HepG2 (cell line): ENCODE data around the gene TGM1. TPM values are rescaled to one million over a fixed set of nuclear protein-coding genes. Genes with fewer than 3 reads are reported as not detected.
A peak's percentile ranks its signal among the peaks of the same experiment; 100 is the strongest.

Experiments used
- ATAC-seq: fragments of 200-7000 bp; cut with Tn5 transposase; 3 replicates; pipeline ENCODE4 v1.9.1; 2020; ENCODE audit warnings: mild to moderate bottlenecking, moderate library complexity
- BruUV-seq: library from RNA; stranded (reverse); fragments of 400-500 nt; replicated peaks from 2 replicates; lab custom pipeline; 2021; lab: Mats Ljungman, UMichigan
- CTCF ChIA-PET: fragments of 300-600 bp; formaldehyde crosslinking; extraction: SDS; loops from one replicate; lab custom pipeline; 2021; ENCODE audit warnings: low total read pairs, inconsistent platforms, low intra/inter-chr PET ratio; lab: Yijun Ruan, JAX
- POLR2A ChIA-PET: fragments of 350-600 bp; sonication (Branson Sonifier 250); formaldehyde crosslinking; loops from one replicate; lab custom pipeline; 2020; ENCODE audit warnings: antibody characterized with exemption, inconsistent platforms; lab: Yijun Ruan, JAX
- DNase-seq: peaks from one replicate; pipeline ENCODE4 v3.0.0-alpha.2; 2015; ENCODE audit warnings: low spot score
- FAIRE-seq: peaks from 3 replicates; lab custom pipeline; 2011; peaks lifted over from hg19 to GRCh38; lab: Jason Lieb, UNC
- H2AFZ ChIP-seq: one replicate; pipeline ENCODE4 v1.6.1; 2011; ENCODE audit warnings: low read length, inconsistent platforms
- H3K27ac ChIP-seq: fragments of 300-600 bp; 3 replicates; pipeline ENCODE4 v1.8.0; 2011; ENCODE audit warnings: mixed run types, mild to moderate bottlenecking, mixed read lengths, low read length, inconsistent platforms; ENCODE audit not compliant: insufficient read depth; ENCODE audit errors: extremely low read length
- H3K27me3 ChIP-seq, 2 experiments: fragments of 200-600 bp in 1 of 2; 2 replicates in 1 of 2; 3 replicates in 1 of 2; pipeline versions ENCODE4 v1.6.0 to v1.8.0; 2011; ENCODE audit warnings: low read length in 2 of 2, mild to moderate bottlenecking in 2 of 2, moderate library complexity in 2 of 2, inconsistent platforms in 1 of 2; ENCODE audit not compliant: insufficient read depth in 2 of 2, control insufficient read depth in 1 of 2
- H3K36me3 ChIP-seq, 2 experiments: fragments of 200-600 bp in 1 of 2; replicated peaks in 1 of 2; 2 replicates in 1 of 2; 3 replicates in 1 of 2; pipeline versions ENCODE4 v1.5.1 to v1.8.0; 2011; ENCODE audit warnings: low read length in 2 of 2, inconsistent platforms in 1 of 2; ENCODE audit not compliant: insufficient read depth in 2 of 2, control insufficient read depth in 1 of 2
- H3K4me1 ChIP-seq: 2 replicates; pipeline ENCODE4 v1.5.1; 2012; ENCODE audit warnings: low read length, inconsistent platforms; ENCODE audit not compliant: insufficient read depth
- H3K4me2 ChIP-seq: 2 replicates; pipeline ENCODE4 v1.6.0; 2011; ENCODE audit warnings: low read depth, low read length, inconsistent platforms
- H3K4me3 ChIP-seq, 3 experiments: fragments of 200-600 bp in 1 of 3; sonication (generic), shearing (Covaris generic) in 1 of 3; replicated peaks in 1 of 3; 2 replicates each; pipeline ENCODE4 v1.5.1; 2011 to 2016; ENCODE audit warnings: low read length in 3 of 3, inconsistent platforms in 2 of 3, low read depth in 2 of 3, mild to moderate bottlenecking in 2 of 3, control low read depth in 1 of 3, mixed read lengths in 1 of 3; ENCODE audit not compliant: insufficient read depth in 1 of 3
- H3K79me2 ChIP-seq: one replicate; pipeline ENCODE4 v1.6.1; 2011; ENCODE audit warnings: low read length, inconsistent platforms; ENCODE audit not compliant: insufficient read depth
- H3K9ac ChIP-seq: 2 replicates; pipeline ENCODE4 v1.6.0; 2011; ENCODE audit warnings: mild to moderate bottlenecking, low read depth, low read length, inconsistent platforms; ENCODE audit not compliant: insufficient read depth
- H3K9me3 ChIP-seq: 2 replicates; pipeline ENCODE4 v1.5.1; 2012; ENCODE audit warnings: mild to moderate bottlenecking, low read length
- H4K20me1 ChIP-seq: 2 replicates; pipeline ENCODE4 v1.6.0; 2011; ENCODE audit warnings: inconsistent platforms, mild to moderate bottlenecking, low read length, moderate library complexity; ENCODE audit not compliant: insufficient read depth
- ARID2 ChIP-seq: sonication (generic); formaldehyde crosslinking; IDR thresholded peaks from 2 replicates; pipeline ENCODE4 v1.8.1; 2022; ENCODE audit warnings: mild to moderate bottlenecking, missing genetic modification reagents, borderline replicate concordance
- CEBPG ChIP-seq: IDR thresholded peaks from 2 replicates; pipeline ENCODE4 v1.6.1; 2016
- FLYWCH1 ChIP-seq: sonication (generic); formaldehyde crosslinking; IDR thresholded peaks from 2 replicates; pipeline ENCODE4 v1.8.1; 2023; ENCODE audit warnings: mild to moderate bottlenecking, missing genetic modification reagents
- GRHL1 ChIP-seq: sonication (generic); formaldehyde crosslinking; conservative IDR thresholded peaks from 2 replicates; pipeline ENCODE4 v1.8.0; 2022; ENCODE audit warnings: missing genetic modification reagents
- HCFC1 ChIP-seq: fragments of 150-350 bp; IDR thresholded peaks from 2 replicates; pipeline ENCODE4 v1.6.1; 2014; ENCODE audit warnings: low read depth, low read length
- JUNB ChIP-seq: sonication (generic); formaldehyde crosslinking; IDR thresholded peaks from 2 replicates; pipeline ENCODE4 v1.8.0; 2022; ENCODE audit warnings: missing genetic modification reagents, mild to moderate bottlenecking, borderline replicate concordance
- POLR2A ChIP-seq, 2 experiments: IDR thresholded peaks; 2 replicates each; pipeline ENCODE4 v1.6.1; 2011; ENCODE audit warnings: low read depth in 2 of 2, low read length in 2 of 2, mild to moderate bottlenecking in 1 of 2, moderate library complexity in 1 of 2; ENCODE audit not compliant: insufficient read depth in 1 of 2
- SOX5 ChIP-seq: IDR thresholded peaks from 2 replicates; pipeline ENCODE4 v1.6.1; 2016; ENCODE audit warnings: borderline replicate concordance
- ZNF574 ChIP-seq: sonication (generic); formaldehyde crosslinking; IDR thresholded peaks from 2 replicates; pipeline ENCODE4 v1.4.0; 2020; ENCODE audit warnings: missing genetic modification reagents
- ZNF766 ChIP-seq: sonication (generic); formaldehyde crosslinking; IDR thresholded peaks from 2 replicates; pipeline ENCODE4 v1.5.0; 2020; ENCODE audit warnings: missing genetic modification reagents, borderline replicate concordance
- WGBS: methylation state at CpG from one replicate; pipeline ENCODE4 v1.1.6; 2017; ENCODE audit warnings: low lambda C conversion rate; 5-methylcytosine and 5-hydroxymethylcytosine counted together
- in situ Hi-C: cut with HindIII; loops from 2 replicates; pipeline ENCODE4 v1.10.0; 2017; ENCODE audit warnings: low pct_unique_long_range_greater_than_20kb; ENCODE audit not compliant: extremely low pct_ligation_motif_present
- intact Hi-C: fragments of 100-400 bp; cut with micrococcal nuclease; formaldehyde crosslinking; loops from one replicate; pipeline ENCODE4 v1.10.0; 2022; ENCODE audit not compliant: unreplicated experiment
- polyA plus RNA-seq, 8 experiments: library from polyadenylated mRNA; depleted of rRNA in 3 of 8; stranded (reverse) in 7 of 8; unstranded in 1 of 8; fragments of >200 nt; fragmentation: Illumina TruSeq in 4 of 8; extraction: Trizol in 4 of 8; gene quantifications; 2 replicates each; pipeline versions ENCODE4 v1.2.1 to v1.2.3, GENCODE V29; 2011 to 2016; ENCODE audit warnings: low read depth in 4 of 8, missing spikeins in 1 of 8, mixed read lengths in 1 of 8; ENCODE audit not compliant: insufficient read depth in 1 of 8
- total RNA-seq, 5 experiments: library from RNA; depleted of rRNA; stranded (reverse); fragments of >200 nt; fragmentation: Illumina TruSeq; extraction: Trizol; gene quantifications; 2 replicates each; pipeline ENCODE4 v1.2.3, GENCODE V29; 2016; ENCODE audit warnings: low read depth in 1 of 5
- TF ChIP-seq, protein P1 (sequence below): sonication (generic); formaldehyde crosslinking; IDR thresholded peaks from 2 replicates; pipeline ENCODE4 v1.5.0; 2020; ENCODE audit warnings: mild to moderate bottlenecking, missing genetic modification reagents, borderline replicate concordance
- TF ChIP-seq, protein P2 (sequence below): IDR thresholded peaks from 2 replicates; pipeline ENCODE4 v1.6.1; 2016; ENCODE audit warnings: low read depth, control low read depth
- TF ChIP-seq, protein P3 (sequence below): sonication (generic); formaldehyde crosslinking; IDR thresholded peaks from 2 replicates; pipeline ENCODE4 v1.4.0; 2020; ENCODE audit warnings: missing genetic modification reagents

TGM1 gene
- total and polyA plus RNA-seq, 2 of the 13 experiments (the other 11 are each of a cell fraction or from before 2014, with no cell fraction given), result 3.2 to 10.6 TPM

- Histone ChIP-seq H3K9ac (no peak overlapping the region), H4K20me1 (no peaks in the 10 kb centered on the region), H3K4me1 (peaks cover 39% of the 10 kb centered on the region), H3K4me3 (no peak overlapping the region), H3K36me3 (peaks cover 0 to 1% of the 10 kb centered on the region in 2 experiments; a peak in 1 of 5 replicates), H3K27me3 (no peaks in the 10 kb centered on the region), H3K79me2 (no peaks in the 10 kb centered on the region), H3K4me2 (no peak overlapping the region), H2AFZ (no peak overlapping the region), H3K9me3 (no peaks in the 10 kb centered on the region), H3K27ac (no peak overlapping the region)
- FAIRE-seq, result no peak
- intact Hi-C loops (no loop called here), in situ Hi-C loops (no loop called here)
- BruUV-seq, result no TSS peak
- no peak for DNase-seq
- ATAC-seq, result no peak
- CTCF ChIA-PET, result no interaction called here
- POLR2A ChIA-PET, result interaction anchor here (1.7 to 13.2 kb wide), 5 partner anchors 11 to 58 kb away, joined by 4 to 254 read pairs (median 21); partner anchors contain the start of genes CHMP4A, DHRS1, NOP9 and RABGGTA
- 94% methylated on average over 7 of the region's 7 CpGs for WGBS
- TF ChIP-seq SOX5, result no peak
- no peak for TF ChIP-seq CEBPG
- peak; percentile 18; the same call in 1 of the 2 replicates for TF ChIP-seq ZNF574 (CRISPR knock-in tag)
- TF ChIP-seq, protein P1, sequence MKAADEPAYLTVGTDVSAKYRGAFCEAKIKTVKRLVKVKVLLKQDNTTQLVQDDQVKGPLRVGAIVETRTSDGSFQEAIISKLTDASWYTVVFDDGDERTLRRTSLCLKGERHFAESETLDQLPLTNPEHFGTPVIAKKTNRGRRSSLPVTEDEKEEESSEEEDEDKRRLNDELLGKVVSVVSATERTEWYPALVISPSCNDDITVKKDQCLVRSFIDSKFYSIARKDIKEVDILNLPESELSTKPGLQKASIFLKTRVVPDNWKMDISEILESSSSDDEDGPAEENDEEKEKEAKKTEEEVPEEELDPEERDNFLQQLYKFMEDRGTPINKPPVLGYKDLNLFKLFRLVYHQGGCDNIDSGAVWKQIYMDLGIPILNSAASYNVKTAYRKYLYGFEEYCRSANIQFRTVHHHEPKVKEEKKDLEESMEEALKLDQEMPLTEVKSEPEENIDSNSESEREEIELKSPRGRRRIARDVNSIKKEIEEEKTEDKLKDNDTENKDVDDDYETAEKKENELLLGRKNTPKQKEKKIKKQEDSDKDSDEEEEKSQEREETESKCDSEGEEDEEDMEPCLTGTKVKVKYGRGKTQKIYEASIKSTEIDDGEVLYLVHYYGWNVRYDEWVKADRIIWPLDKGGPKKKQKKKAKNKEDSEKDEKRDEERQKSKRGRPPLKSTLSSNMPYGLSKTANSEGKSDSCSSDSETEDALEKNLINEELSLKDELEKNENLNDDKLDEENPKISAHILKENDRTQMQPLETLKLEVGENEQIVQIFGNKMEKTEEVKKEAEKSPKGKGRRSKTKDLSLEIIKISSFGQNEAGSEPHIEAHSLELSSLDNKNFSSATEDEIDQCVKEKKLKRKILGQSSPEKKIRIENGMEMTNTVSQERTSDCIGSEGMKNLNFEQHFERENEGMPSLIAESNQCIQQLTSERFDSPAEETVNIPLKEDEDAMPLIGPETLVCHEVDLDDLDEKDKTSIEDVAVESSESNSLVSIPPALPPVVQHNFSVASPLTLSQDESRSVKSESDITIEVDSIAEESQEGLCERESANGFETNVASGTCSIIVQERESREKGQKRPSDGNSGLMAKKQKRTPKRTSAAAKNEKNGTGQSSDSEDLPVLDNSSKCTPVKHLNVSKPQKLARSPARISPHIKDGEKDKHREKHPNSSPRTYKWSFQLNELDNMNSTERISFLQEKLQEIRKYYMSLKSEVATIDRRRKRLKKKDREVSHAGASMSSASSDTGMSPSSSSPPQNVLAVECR (CRISPR knock-in tag), result peak; percentile 12; the same call in 1 of the 2 replicates
- TF ChIP-seq, protein P2, sequence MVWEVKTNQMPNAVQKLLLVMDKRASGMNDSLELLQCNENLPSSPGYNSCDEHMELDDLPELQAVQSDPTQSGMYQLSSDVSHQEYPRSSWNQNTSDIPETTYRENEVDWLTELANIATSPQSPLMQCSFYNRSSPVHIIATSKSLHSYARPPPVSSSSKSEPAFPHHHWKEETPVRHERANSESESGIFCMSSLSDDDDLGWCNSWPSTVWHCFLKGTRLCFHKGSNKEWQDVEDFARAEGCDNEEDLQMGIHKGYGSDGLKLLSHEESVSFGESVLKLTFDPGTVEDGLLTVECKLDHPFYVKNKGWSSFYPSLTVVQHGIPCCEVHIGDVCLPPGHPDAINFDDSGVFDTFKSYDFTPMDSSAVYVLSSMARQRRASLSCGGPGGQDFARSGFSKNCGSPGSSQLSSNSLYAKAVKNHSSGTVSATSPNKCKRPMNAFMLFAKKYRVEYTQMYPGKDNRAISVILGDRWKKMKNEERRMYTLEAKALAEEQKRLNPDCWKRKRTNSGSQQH (CRISPR knock-in tag), result no peak
- TF ChIP-seq ZNF766 (CRISPR knock-in tag), result no peak
- TF ChIP-seq ARID2, result no peak
- TF ChIP-seq, protein P3, sequence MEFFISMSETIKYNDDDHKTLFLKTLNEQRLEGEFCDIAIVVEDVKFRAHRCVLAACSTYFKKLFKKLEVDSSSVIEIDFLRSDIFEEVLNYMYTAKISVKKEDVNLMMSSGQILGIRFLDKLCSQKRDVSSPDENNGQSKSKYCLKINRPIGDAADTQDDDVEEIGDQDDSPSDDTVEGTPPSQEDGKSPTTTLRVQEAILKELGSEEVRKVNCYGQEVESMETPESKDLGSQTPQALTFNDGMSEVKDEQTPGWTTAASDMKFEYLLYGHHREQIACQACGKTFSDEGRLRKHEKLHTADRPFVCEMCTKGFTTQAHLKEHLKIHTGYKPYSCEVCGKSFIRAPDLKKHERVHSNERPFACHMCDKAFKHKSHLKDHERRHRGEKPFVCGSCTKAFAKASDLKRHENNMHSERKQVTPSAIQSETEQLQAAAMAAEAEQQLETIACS (CRISPR knock-in tag), result 0 out of 2 replicates have a peak, but pooled peaks have one; percentile 27
- TF ChIP-seq JUNB (CRISPR knock-in tag), result no peak
- TF ChIP-seq FLYWCH1 (CRISPR knock-in tag), result no peak
- TF ChIP-seq GRHL1 (CRISPR knock-in tag), result no peak
- TF ChIP-seq HCFC1, result peak; percentile 17; the same call in 1 of the 2 replicates
- no peak for TF ChIP-seq POLR2A (IDR thresholded peaks at IDR 0.05; ENCODE audit: insufficient read depth in 1 of 2, low read depth in 2 of 2, low read length in 2 of 2)
Measured at GRCh38 chr14:24253936-24254335, 9.0 kb downstream of the TGM1 start.
